ENCODE results near the gene TUBB.

GRCh38 chr6:30683980-30684338 lies 36.2 kb upstream of the TUBB start:
- no peak for TF ChIP-seq SIN3A (IDR thresholded peaks at IDR 0.05; ENCODE audit: borderline replicate concordance, low read depth, low read length)
- TF ChIP-seq, protein P1, sequence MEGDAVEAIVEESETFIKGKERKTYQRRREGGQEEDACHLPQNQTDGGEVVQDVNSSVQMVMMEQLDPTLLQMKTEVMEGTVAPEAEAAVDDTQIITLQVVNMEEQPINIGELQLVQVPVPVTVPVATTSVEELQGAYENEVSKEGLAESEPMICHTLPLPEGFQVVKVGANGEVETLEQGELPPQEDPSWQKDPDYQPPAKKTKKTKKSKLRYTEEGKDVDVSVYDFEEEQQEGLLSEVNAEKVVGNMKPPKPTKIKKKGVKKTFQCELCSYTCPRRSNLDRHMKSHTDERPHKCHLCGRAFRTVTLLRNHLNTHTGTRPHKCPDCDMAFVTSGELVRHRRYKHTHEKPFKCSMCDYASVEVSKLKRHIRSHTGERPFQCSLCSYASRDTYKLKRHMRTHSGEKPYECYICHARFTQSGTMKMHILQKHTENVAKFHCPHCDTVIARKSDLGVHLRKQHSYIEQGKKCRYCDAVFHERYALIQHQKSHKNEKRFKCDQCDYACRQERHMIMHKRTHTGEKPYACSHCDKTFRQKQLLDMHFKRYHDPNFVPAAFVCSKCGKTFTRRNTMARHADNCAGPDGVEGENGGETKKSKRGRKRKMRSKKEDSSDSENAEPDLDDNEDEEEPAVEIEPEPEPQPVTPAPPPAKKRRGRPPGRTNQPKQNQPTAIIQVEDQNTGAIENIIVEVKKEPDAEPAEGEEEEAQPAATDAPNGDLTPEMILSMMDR (IDR thresholded peaks at IDR 0.05): no peak
- TF ChIP-seq ZBTB33 (IDR thresholded peaks at IDR 0.05; ENCODE audit: borderline replicate concordance, low read depth): no peak
- TF ChIP-seq EZH2phosphoT487 (IDR thresholded peaks at IDR 0.05; ENCODE audit: borderline replicate concordance, low read depth): no peak
